Gastroesophageal sphincter (tissue), 4 donors: ENCODE measurements around the gene ZNF280D. TPM values are rescaled to one million over a fixed set of nuclear protein-coding genes. Genes with fewer than 3 reads are reported as not detected.

Experiments
- ATAC-seq: fragments of 150-250 bp; one replicate; pipeline ENCODE4 v1.9.1; 2016; ENCODE audit warnings: mild to moderate bottlenecking, moderate library complexity
- H3K27ac ChIP-seq, 4 donors: fragments of 200-600 bp; sonication (generic) in 3 of 4; 1 replicate in 3 of 4; 2 replicates in 1 of 4; pipeline ENCODE4 v1.5.1; 2016 to 2019
- H3K27me3 ChIP-seq: fragments of 200-600 bp; sonication (generic); one replicate; pipeline ENCODE4 v1.5.1; 2019
- H3K36me3 ChIP-seq, 2 donors: fragments of 200-600 bp; sonication (generic); one replicate each; pipeline ENCODE4 v1.5.1; 2019; ENCODE audit warnings: control low read depth in 1 of 2
- H3K4me1 ChIP-seq, 3 donors: fragments of 200-600 bp; sonication (generic); 1 replicate in 2 of 3; 2 replicates in 1 of 3; pipeline ENCODE4 v1.5.1; 2016 to 2019; ENCODE audit warnings: control low read depth in 2 of 3
- H3K4me3 ChIP-seq, 2 donors: fragments of 200-600 bp; sonication (generic); one replicate each; pipeline ENCODE4 v1.5.1; 2019; ENCODE audit warnings: mild to moderate bottlenecking in 1 of 2, moderate library complexity in 1 of 2
- H3K9me3 ChIP-seq, 3 donors: fragments of 200-600 bp; sonication (generic); one replicate each; pipeline ENCODE4 v1.5.1; 2017 to 2019; ENCODE audit warnings: control low read depth in 2 of 3
- CTCF ChIP-seq, 4 experiments: fragments of 200-600 bp in 2 of 4; fragments of 450-650 bp in 2 of 4; sonication (generic) in 1 of 4; IDR thresholded peaks; one replicate each; pipeline ENCODE4 v1.5.1; 2017 to 2019; ENCODE audit warnings: antibody characterized with exemption in 4 of 4, mild to moderate bottlenecking in 2 of 4, moderate library complexity in 2 of 4
- EP300 ChIP-seq: sonication (generic); formaldehyde crosslinking; IDR thresholded peaks from one replicate; pipeline ENCODE4 v1.6.1; 2017; ENCODE audit warnings: antibody characterized with exemption, mild to moderate bottlenecking
- POLR2A ChIP-seq, 2 donors: fragments of 450-650 bp; IDR thresholded peaks; one replicate each; pipeline ENCODE4 v1.6.1; 2017; ENCODE audit warnings: antibody characterized with exemption in 2 of 2, mild to moderate bottlenecking in 2 of 2, moderate library complexity in 1 of 2
- POLR2AphosphoS5 ChIP-seq: sonication (generic); formaldehyde crosslinking; IDR thresholded peaks from one replicate; pipeline ENCODE4 v1.6.1; 2017; ENCODE audit warnings: antibody characterized with exemption
- WGBS, 2 donors: methylation state at CpG; one replicate each; pipeline ENCODE4 v1.1.5; 2018; ENCODE audit warnings: low coverage in 1 of 2; 5-methylcytosine and 5-hydroxymethylcytosine counted together
- total RNA-seq, 4 donors: library from RNA; depleted of rRNA; stranded (reverse); fragments of >200 nt; gene quantifications; one replicate each; pipeline ENCODE4 v1.1.0, GENCODE V29; 2016

ZNF280D gene
- total RNA-seq, 4 donors from 2014 or later = 51.3 to 139 (median 69.1) TPM

GRCh38 chr15:56693761-56694160 lies 39.5 kb downstream of the ZNF280D start:
- no peaks in the 10 kb centered on the region for H3K27me3 ChIP-seq
- H3K4me3 ChIP-seq = no peak overlapping the region
- 51 to 59% methylated on average over 3 of the region's 3 CpGs for WGBS, 2 donors
- no peaks in the 10 kb centered on the region for H3K4me1 ChIP-seq
- H3K9me3 ChIP-seq = no peaks in the 10 kb centered on the region
- no peak overlapping the region for H3K27ac ChIP-seq
- H3K36me3 ChIP-seq = peaks cover 0 to 29% of the 10 kb centered on the region in 2 donors
- ATAC-seq = no peak
- TF ChIP-seq EP300 (no peak), CTCF (IDR thresholded peaks at IDR 0.05) (no peak), POLR2AphosphoS5 (no peak), POLR2A (IDR thresholded peaks at IDR 0.05) (no peak)

- Histone ChIP-seq H3K27ac (no peak overlapping the region), H3K4me3 (no peak overlapping the region), H3K27me3 (no peaks in the 10 kb centered on the region), H3K4me1 (peaks cover 0 to 1% (median 0%) of the 10 kb centered on the region in 3 donors), H3K36me3 (peaks cover 0 to 31% of the 10 kb centered on the region in 2 donors), H3K9me3 (no peaks in the 10 kb centered on the region)
- ATAC-seq = no peak
- WGBS, 2 donors = 84 to 88% methylated on average over 1 of the region's 1 CpG
- TF ChIP-seq POLR2A (IDR thresholded peaks at IDR 0.05) = no peak
- TF ChIP-seq CTCF (IDR thresholded peaks at IDR 0.05) = no peak
- TF ChIP-seq POLR2AphosphoS5 = no peak
- no peak for TF ChIP-seq EP300
These were observed 42.6 kb downstream of the ZNF280D start for GRCh38 chr15:56690733-56691132.

GRCh38 chr15:56683908-56684307 lies 49.4 kb downstream of the ZNF280D start:
- Histone ChIP-seq H3K27me3 (no peaks in the 10 kb centered on the region), H3K9me3 (no peaks in the 10 kb centered on the region), H3K36me3 (peaks cover 0 to 23% of the 10 kb centered on the region in 2 donors), H3K4me1 (peaks cover 0 to 28% (median 5%) of the 10 kb centered on the region in 3 donors), H3K27ac (no peak overlapping the region), H3K4me3 (no peak overlapping the region)
- WGBS, 2 donors = 88% methylated on average over 1 of the region's 1 CpG
- no peak for TF ChIP-seq POLR2A (IDR thresholded peaks at IDR 0.05)
- TF ChIP-seq POLR2AphosphoS5 = no peak
- TF ChIP-seq EP300 = no peak
- no peak for TF ChIP-seq CTCF (IDR thresholded peaks at IDR 0.05)
- ATAC-seq = no peak

GRCh38 chr15:56681113-56681512 lies 52.2 kb downstream of the ZNF280D start:
- Histone ChIP-seq H3K4me3 (no peak overlapping the region), H3K27ac (no peak overlapping the region), H3K9me3 (no peaks in the 10 kb centered on the region), H3K36me3 (peaks cover 0 to 29% of the 10 kb centered on the region in 2 donors), H3K4me1 (peaks cover 0 to 28% (median 5%) of the 10 kb centered on the region in 3 donors), H3K27me3 (no peaks in the 10 kb centered on the region)
- no peak for ATAC-seq
- no peak for TF ChIP-seq CTCF (IDR thresholded peaks at IDR 0.05)

- no peak for TF ChIP-seq EP300
- TF ChIP-seq POLR2A (IDR thresholded peaks at IDR 0.05) = no peak
- Histone ChIP-seq H3K36me3 (peaks cover 0 to 40% of the 10 kb centered on the region in 2 donors), H3K4me1 (peaks cover 0 to 12% (median 5%) of the 10 kb centered on the region in 3 donors), H3K27ac (no peak overlapping the region), H3K4me3 (no peak overlapping the region), H3K9me3 (no peaks in the 10 kb centered on the region), H3K27me3 (no peaks in the 10 kb centered on the region)
- ATAC-seq = no peak
These were observed 54.1 kb downstream of the ZNF280D start for GRCh38 chr15:56679225-56679624.

GRCh38 chr15:56678571-56678970 lies 54.7 kb downstream of the ZNF280D start:
- peaks cover 0 to 46% of the 10 kb centered on the region in 2 donors for H3K36me3 ChIP-seq
- no peak for ATAC-seq
- WGBS, 2 donors = 93 to 96% methylated on average over 4 of the region's 4 CpGs
- no peaks in the 10 kb centered on the region for H3K27me3 ChIP-seq
- H3K9me3 ChIP-seq = no peaks in the 10 kb centered on the region
- no peak overlapping the region for H3K27ac ChIP-seq
- H3K4me3 ChIP-seq = no peak overlapping the region
- H3K4me1 ChIP-seq = peaks cover 0 to 6% (median 0%) of the 10 kb centered on the region in 3 donors
- TF ChIP-seq EP300 = no peak
- no peak for TF ChIP-seq POLR2AphosphoS5
- TF ChIP-seq POLR2A (IDR thresholded peaks at IDR 0.05) = no peak
- TF ChIP-seq CTCF (IDR thresholded peaks at IDR 0.05) = no peak
